HG02884 (cell line): ENCODE measurements around the gene EEF2K.
"Not testable (repeated sequence)": the region's sequence is repeated elsewhere in the genome, so short reads cannot be mapped to it uniquely, and the experiment has no call there.

Source experiments
- ATAC-seq: cut with Tn5 transposase; IDR thresholded peaks from one replicate; pipeline ENCODE4 v1.9.1; 2021; ENCODE audit warnings: mild to moderate bottlenecking, moderate library complexity; ENCODE audit not compliant: unreplicated experiment

The EEF2K gene

DNA sequence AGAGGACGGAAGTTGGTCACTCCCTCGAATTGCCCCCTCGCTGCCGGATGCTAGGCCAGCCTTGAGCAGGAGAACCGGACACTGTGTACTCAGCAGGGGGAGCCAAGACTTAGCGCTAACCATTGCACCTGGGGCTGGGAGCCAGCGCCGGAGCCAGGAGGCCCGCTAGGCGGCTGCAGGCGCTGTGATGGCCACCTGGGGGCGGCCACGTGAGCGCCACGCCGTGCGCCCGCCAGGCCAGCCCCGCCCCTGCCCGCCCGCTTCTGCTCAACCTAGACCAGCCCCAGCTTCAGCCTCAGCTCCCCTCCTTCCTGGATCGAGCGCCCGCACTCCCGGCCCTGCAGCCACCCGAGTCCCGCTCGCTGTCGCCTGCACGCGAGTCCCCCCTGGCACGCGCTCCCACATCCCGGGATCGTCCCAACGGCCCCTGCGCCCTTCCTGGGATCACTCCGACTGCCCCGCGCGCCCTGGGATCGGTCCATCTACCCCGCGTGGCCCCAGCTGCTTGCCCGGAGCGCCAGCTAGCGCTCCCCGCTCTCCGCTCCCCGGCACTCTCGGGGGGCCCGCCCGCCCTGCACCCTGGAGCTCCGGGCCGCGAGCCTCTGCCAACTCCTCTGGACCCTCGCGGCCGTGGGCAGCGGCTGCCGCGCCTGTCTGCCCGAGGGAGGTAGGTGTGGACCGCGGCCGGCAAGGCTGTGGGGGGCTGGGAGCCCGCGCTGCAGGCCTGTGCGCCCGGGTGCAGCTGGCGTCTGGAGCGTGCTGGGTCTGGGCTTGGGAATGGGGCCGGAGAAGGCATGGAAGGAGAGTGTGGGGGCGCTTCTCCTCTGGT, at the start of gene EEF2K:
Gene EEF2K (plus strand): TSS at position 266 of the 829 bp plus-strand sequence. CDS start 19,452 bp downstream, outside the sequence.
- ATAC-seq, result peak; percentile 71

DNA sequence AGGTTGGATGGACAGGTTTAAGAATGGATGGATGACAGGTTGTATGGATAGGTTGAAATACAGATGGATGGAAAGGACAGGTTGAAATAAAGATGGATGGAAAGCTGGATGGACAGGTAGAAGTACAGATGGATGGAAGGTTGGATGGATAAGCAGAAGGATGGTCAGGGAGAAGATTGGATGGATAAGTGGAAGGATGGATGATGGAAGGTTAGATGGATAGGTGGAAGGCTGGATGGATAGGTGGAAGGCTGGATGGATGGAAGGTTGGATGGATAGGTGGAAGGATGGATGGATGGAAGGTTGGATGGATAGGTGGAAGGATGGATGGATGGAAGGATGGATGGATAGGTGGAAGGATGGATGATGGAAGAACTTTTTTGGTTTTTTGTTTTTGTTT, 44.7 kb upstream of the EEF2K start:
- no peak for ATAC-seq

DNA sequence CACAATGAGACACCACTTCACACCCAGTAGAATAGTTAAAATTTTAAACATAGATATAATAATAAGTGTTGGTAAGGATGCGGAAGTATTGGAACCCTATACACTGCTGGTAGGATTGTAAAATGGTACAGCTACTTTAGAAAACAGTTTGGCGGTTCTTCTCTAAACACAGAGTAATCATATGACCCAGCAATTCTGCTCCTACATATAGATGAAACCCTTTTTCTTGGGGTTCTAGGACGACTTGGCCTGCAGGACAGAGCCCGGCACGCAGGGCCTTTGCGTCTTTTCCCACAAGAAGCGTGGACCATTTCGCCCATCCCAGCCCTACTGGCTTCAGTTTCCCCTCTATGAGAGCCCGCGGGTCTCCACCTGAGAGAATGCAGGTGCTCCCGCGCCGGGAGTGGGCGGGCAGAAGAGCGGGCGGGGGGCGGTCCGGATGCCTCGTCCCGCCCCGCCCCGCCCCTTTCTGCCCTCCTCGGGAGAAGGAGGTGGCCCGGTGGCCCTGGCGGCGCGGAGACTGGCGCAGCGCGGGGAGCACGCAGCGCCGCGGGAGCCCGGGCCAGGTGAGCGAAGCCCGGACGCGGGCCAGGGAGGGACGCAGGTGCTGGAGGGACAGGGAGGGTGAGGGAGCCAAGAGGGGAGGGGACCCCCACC, 44.0 kb upstream of the EEF2K start, which contains the start of gene SDR42E2:
Gene SDR42E2 (plus strand): TSS at position 508 of the 657 bp plus-strand sequence. CDS start 3,077 bp downstream, outside the sequence.
- ATAC-seq, result no peak

DNA sequence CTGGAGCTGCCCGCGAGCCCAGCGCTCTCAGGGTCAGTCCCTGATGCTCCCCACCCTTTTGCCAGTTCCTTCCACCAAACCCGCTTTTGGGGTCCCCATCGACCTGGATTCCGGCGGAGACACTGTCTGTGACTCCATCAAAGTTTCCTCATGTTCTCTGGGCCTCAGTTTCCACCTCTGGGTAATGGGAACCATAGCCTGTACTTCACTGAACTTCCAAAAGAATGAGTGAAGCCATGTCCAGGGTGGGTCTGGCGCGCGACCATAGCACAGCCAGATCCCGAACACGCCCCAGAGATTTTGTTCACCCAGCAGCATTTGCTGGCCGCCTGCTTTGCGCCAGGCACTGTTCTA, 43.4 kb upstream of the EEF2K start:
- ATAC-seq, result no peak

DNA sequence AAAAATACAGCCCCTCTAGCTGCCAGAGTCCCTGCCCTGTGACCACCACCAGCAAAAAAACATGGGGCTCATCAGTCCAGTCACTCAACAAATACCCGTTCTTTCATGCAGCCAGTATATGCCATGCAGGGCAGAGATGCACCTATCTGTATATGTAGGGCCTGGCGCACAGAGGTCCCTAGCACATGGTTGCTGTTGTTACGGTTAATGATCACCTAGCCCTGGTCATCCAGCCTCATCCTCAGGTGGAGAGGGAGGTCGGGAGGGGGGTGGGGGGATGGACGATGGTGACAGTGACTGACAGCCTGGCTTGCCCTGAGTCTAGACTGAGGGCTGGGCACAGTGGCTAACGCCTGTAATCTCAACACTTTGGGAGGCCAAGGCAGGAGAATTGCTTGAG, 42.3 kb upstream of the EEF2K start:
- no peak for ATAC-seq

DNA sequence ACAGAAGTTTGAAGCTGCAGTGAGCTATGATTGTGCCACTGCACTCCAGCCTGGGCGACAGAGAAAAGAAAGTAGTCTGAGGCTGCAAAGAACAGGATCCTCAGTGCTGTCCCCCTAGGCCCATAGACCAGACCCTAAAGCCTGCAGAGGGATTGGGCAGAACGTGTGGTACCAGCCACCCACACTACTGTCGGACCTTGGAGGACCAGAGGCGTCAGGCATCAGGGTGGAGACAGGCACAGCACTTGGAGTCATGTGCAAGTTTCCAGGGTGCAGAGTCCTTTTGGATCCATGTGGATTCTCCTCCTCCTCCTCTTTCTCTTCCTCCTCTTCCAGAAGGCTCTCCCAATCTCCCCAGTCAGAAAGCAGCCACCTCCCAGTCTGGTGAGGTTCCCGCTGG, 41.6 kb upstream of the EEF2K start:
- ATAC-seq, result no peak

DNA sequence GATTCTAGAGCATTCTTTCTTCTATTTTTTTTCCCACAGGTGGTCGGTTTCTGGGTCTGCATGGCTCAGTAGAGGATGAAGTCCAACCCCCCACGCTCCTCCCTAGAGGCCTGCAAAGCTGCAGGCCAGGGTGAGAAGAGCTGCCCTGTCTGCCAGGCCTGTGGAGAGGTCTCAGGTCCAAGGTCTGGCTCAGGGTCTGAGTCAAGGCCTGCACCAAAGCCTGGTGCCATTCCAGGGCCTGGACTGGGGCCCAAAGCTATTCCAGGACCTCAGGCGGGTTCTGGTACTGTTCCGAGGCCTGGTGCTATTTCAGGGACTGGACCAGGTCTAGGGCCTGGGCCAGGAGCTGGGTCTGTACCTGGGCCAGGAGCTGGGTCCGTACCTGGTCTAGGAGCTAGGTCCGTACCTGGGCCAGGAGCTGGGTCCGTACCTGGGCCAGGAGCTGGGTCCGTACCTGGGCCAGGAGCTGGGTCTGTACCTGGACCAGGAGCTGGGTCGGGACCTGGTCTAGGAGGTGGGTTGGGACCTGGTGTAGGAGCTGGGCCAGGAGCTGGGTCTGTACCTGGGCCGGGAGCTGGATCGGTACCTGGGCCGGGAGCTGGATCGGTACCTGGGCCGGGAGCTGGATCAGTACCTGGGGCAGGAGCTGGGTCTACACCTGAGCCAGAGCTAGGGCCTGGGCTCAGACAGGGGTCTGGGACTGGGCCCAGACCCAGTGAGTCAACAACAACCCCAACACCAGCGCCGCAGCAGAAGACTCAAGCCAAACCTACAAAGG, 40.4 kb upstream of the EEF2K start:
- no peak for ATAC-seq

DNA sequence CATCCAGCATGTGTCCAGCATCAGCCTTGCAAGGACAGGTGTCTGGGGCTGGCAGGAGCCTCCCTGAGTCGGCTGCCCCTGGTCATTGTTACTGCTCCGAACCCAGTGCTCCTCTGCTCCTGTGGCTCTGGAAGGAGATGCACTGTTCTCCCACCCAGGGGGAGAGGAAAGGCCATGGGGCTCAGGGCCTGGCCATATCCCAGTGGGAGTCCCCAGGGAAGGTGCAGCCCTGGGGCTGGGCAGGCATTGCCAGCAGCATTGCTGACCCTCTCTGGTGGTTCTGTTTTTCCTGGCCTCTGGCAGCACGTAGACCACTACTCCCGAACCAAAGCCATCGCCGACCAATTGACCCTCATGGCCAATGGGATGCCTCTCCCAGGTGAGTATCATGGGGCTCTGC, 34.1 kb upstream of the EEF2K start:
- no peak for ATAC-seq

DNA sequence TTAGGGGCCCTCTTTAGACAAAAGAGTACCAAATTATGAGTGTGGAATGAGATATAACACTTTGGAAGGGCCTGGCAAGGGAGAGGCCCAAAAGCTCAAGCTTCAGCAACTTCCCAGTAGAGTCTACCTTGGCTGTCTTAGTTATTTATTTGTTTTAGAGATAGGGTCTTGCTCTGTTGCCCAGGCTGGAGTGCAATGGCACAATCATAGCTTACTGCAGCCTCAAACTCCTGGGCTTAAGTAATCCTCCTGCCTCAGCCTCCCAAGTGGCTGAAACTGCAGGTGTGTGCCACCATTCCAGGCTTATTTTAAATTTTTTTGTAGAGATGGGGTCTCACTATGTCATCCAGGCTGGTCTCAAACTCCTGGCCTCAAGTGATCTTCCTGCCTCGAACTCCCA, 33.4 kb upstream of the EEF2K start:
- not testable (repeated sequence) for ATAC-seq

DNA sequence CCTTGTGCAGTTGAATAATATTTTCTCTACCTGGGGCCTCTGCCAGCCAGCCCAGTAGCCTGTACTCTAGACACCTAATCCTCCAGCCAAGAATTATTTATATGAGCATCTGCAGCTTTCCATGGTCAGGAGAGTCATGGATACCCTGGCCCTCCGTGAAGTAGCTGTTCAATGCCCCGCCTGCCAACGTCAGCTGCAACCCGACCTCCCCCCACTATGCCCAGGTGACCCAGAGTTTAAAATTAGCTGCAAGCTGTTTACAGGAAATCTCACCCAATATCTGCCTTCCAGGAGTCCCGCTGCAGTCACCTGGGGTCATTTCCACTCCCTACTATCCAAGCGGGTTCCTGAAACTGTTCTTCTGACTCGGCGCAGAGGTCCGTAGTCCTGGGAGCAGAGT, 31.4 kb upstream of the EEF2K start:
- no peak for ATAC-seq

DNA sequence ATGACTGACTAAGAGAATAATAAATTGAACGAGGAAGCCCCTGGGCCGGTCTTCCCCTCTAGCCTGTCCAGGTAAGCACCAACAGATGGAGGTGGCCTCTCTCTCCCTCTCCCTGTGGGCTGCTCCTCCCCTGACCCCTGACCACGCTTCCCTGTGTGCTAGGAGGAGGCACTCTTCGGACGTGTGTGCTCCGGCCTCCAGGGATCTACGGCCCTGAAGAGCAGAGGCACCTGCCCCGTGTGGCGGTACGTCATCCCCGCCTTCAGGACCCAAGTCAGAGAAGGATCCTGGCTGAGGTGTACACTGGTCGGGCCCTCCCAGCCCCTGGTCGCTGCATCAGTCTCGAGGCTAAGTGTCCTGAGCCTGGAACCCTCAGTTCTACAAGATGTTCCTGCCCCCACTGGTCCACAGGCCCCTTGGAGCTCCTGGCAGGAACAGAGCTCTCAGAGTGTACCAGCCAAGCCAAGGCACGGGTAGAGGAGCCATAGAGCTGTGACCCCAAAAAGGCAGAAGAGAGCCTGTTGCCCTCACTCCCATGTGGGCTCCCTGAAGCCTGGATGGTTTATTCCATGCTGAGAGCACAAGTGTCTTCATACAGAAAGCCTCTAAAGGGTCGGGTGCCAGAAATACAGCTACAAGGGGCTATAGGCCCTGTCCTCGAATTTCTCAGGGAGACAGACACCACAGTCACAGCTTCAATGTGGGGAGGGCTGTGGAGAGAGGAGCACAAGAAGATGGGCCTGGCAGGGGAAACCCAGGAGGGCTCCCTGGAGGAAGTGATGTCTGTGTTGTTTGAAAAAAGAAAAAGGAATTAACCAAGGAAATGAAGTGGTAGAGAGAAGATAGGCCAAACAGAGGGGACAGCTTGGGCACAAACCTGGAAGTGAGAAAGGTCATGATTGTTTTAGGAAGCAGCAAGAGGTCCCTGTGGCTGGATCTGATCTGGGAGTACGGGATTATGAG, 27.8 kb upstream of the EEF2K start:
- no peak for ATAC-seq

DNA sequence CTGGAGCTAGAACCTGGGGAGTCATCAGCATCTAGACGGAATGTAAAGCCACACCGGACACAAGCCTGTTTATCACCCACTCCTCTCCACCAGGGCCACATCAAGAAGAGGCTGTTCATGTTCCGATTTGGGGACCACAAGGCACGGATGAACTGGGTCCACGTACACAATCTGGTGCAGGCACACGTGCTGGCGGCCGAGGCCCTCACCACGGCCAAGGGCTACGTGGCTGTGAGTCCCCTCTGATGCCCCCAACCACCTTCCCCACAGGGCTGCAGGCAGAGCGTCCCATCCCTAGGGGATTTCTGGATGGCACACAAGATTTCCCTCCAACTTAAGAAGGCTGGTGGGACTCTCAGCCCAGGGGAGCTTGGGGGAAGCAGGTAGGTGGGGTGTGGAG, 24.7 kb upstream of the EEF2K start:
- no peak for ATAC-seq

DNA sequence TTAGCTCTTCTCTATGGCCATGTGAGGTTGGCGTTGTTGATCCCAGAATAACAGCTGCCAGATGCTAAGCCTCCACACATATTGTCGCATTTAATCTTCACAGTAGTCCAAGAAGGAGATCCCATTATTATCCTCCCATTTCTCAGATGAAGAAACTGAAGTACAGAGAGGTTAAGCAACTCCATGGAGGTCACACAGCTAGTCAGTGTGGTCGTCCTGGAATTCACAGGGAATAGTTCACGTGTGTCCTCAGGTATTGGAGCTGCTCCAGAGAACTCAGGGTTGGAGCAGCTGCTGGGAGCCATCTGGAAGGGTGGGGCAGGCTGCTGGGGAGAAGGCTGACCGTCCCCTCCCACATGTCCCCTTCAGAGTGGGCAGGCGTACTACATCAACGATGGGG, 24.2 kb upstream of the EEF2K start:
- ATAC-seq, result no peak

DNA sequence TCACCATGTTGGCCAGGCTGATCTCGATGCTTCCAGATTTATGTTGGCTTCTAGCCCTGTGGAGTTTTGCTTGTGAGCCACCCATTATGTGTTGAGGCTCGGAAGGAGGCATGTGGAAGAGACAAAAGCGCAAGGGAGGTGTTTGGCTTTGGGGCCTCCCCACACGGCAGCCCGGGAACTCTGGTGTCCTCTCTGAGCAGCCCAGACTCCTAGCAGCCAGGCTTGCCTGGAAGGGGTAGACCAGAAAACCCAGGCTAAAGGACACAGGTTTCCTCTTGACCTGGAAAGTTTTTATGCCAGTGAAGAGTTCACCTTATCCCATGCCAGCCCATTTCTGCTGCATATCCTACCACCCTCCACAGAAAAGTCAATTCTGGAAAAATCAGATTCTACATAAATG, 22.7 kb upstream of the EEF2K start:
- no peak for ATAC-seq

DNA sequence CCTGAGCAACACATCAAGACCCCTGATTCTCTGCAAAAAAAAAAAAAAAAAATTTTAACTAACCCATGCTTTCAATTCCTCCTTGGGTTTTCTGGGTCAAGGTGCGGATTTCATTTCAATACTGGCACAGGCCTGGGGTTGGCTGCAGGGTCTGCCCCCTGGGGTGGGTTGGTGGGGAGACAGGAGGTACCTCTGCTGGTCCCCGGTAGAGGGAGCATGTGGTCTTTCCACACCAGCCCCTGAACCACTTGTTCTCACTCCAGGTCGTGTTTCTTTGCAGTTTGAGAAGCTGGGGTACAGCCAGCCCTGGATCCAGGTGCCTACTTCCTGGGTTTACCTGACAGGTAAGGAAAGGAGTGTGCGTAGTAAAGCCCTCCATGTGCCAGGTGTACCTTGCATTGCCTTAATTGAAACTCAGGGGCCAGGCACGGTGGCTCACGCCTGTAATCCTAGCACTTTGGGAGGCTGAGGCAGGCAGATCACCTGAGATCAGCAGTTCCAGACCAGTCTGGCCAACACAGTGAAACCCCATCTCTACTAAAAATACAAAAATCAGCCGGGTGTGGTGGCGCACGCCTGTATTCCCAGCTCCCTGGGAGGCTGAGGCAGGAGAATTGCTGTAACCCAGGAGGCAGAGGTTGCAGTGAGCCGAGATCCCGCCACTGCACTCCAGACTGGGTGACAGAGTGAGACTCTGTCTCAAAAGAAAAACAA, 22.0 kb upstream of the EEF2K start:
- ATAC-seq, result no peak

DNA sequence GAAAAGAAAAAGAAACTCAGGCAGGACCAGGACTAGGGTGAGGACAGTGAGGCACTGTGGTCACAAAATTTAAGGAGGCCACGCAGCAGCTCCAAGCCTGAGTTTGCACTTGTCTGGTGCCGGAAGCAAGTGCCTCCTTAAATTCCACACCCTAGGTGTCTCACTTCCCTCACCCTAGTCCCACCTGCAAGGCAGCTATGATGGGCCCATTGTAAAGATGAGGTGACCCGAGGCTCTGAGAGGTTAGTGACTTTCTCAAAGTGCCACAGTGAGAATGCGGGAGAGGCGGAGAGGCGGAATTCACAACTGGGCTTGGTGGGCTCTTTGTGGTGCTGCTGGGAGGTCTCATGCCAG, 21.5 kb upstream of the EEF2K start:
- no peak for ATAC-seq

DNA sequence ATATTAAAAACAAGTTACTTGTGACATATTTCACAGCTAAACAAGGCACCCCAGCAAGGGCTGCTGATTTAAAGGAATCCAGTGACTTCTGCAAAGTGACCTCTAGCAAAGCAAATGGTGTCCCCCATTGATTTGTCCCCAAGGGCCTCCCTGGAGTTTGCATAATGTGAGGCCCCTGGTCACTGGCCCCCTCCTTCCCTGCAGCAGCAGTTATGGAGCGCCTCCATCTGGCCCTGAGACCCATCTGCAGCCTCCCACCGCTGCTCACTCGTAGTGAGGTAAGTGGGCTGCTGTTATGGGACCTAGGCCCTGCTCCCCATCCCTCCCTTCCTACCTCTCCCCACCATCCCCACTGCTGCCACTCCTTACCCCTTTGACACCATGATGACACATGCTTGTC, 19.6 kb upstream of the EEF2K start:
- ATAC-seq, result no peak

DNA sequence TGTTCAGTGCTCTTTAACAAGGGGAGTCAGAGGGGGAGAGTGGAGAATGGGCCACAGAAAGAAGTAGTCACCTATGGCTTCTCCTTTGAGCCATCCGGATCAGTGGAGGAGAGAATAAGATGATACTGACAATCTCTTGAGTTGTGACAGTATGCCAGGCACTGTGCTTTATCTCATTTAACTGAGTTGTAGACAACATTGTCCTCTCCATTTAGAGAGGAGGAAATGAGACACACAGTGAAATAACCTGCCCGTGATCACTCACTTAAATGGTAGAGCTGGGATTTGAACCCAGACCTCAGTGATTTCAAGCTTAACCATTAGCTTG, 17.8 kb upstream of the EEF2K start:
- ATAC-seq, result no peak

DNA sequence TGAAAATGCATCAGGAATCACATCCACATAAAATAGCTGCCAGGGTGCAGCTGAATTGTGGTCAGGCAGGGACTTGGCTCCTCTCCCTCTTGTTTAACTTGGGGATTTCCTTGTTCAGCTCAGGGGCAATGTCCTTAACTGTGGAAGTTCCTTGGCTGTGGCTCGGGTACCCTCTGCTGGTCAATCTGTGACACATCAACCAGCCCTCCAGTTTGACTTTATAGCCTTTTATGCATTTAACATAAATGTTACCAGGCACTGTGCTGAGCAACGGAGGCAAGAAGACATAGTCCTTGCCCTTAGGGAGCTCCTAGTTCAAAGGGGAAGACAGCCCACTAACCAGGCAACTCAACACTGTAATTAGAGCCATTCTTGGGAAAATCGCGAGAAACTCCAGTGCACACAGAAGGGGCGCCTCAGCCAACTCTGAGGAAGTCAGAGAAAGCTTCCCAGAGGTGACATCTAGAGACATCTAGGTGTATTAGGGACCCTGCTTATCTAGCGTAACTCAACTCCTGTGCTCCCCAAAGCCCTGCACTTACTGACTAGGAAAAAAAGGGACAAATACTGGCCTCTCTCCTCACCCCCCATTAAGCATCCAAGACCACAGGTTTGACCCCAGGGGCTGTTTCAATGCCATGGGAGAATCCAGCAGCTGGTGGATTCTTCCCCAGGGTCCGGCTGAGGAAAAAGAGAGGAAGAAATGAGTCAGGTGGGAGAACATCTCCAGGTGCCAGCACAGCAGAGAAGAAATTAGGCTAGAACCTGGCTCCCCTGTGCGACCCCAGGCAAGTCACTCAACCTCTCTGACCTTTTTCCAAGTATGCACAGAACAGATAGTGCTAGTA, 17.3 kb upstream of the EEF2K start:
- ATAC-seq, result no peak
